NCI-H526 treated with DMSO at 0.1 percent for 48 hours (cell line): ENCODE measurements around the gene EIF3M.

Experiments
- DNase-seq: peaks from one replicate; lab custom pipeline; 2025; lab: John Stamatoyannopoulos, UW

The EIF3M gene

DNA sequence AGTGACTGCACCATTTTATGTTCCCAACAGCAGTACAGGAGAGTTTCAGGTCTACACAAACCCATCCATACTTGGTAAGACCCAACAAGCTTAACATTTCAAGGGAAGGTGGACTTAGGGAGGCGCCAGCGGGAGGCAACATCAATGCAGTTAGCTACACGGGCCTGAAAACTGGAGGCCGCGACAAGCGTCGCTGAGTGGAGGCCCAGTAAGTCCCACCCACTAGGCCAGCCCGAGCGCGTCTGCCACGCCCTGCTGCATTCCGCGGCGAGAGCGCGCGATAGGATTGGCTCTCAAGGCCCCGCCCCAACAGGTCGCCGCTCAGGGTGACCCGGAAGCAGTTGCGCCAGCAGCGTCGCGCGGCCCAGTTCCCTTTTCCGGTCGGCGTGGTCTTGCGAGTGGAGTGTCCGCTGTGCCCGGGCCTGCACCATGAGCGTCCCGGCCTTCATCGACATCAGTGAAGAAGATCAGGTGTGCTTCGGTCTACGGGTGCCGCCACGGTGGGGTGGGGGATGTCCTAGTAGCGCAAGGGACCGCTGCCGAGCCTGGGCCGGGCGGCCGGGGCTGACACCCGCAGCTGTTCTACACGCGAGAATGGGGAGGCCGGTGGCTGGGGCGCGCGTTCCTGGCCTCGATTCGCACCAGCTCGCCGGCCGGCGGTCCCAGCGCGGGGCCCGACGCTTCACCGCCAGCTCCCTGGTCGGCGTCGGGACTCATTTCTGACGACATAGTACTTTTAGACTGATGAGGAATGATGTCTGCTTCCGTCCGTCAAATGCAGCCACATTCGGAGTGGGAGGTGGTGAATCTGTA lies at the start of gene EIF3M:
Gene EIF3M, plus strand, starts transcription at position 373 of the 813 bp plus-strand sequence. Its CDS starts 57 bp downstream, at position 430.
- DNase-seq, result peak; percentile 95

- no peak for DNase-seq
These were observed 44.8 kb upstream of the EIF3M start for GRCh38 chr11:32538804-32539203.

- no peak for DNase-seq
These were observed 33.9 kb upstream of the EIF3M start for GRCh38 chr11:32549611-32550187.

DNA sequence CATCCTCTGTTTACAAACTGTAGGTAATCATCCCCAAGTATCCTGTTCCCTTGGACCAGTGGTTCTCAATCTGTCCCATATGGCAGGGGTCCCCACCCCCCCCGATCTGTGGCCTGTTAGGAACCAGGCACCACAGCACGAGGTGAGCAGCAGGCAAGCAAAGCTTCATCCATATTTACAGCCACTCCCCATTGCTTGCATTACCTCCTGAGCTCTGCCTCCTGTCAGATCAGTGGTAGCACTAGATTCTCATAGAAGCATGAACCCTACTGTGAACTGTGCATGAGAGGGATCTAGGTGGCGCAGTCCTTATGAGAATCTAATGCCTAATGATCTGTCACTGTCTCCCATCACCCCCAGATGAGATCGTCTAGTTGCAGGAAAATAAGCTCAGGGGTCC lies 33.4 kb upstream of the EIF3M start:
- DNase-seq, result no peak

- no peak for DNase-seq
These were observed 28.5 kb upstream of the EIF3M start for GRCh38 chr11:32555091-32555490.

DNA sequence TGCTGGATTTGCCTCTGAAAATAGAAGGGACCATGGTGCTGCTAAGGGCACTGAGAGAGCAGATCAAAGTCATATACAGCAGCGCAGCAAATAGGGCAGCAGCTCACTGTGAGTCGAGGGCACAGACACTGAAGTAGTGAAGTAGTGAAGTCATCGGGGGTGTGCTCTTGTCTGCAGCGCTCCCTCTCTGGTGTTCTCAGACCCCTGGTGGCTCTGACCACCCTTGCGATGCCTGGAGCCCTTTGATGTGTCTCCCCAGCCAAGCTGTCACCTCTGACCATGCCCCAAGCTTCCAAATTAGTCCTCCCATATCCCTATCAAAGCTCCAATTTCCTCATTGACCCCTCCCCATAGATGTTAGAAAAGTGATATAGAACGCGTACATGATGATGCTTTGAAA lies 27.7 kb upstream of the EIF3M start:
- no peak for DNase-seq

- peak; percentile 17 for DNase-seq
These were observed 21.8 kb upstream of the EIF3M start for GRCh38 chr11:32561835-32562234.

DNA sequence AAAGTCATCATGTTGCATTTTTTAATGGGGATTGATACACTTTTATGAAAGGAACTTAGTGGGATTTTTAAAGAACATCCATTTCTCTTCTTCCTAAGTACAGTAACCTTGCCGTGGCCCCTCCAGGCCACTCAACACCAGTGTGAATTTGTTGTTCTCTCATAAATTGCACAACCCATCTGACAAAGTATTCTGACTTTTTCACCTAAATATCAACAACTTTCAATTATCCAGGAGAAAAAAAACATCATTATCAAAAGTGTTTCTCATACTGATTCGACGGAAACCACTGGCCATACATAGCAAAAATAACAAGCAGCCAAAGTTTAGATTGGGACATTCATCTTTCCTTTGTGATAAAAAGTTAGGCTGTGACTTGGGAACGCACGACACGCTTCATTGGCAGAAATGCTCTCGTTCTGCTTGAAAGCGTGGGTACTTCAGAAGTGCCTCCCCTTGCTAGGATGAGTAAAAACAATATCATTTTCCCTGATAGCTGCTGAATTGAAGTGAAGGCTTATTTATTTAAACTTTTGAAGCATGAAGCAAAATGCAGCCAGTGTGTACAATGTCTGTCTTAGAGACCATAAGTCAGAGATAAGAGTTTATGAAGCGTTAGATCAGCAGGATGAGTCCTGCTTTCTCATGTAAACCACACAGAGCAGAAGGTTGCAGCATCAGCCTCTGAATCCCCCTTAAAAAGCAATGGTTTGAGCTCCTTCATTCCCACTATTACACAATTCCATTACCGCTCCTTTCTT lies 20.6 kb upstream of the EIF3M start:
- no peak for DNase-seq

DNA sequence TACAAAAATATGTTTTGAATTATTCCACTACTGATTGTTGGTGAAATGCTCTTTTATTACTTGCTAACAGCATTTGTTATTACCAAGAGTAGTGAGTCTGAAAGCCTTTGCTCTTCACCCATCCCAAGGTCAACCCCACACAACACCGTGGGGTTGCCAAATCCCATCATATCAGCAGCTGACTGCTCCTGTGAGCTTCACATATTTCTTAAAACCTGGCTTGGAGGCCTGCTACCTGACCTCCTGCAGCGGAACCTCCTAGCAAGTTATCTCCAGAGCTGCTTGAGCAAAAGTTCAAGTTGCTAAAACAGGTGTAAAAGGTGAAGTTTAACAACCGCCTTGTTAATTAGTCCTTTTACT lies 20.1 kb upstream of the EIF3M start:
- no peak for DNase-seq

DNA sequence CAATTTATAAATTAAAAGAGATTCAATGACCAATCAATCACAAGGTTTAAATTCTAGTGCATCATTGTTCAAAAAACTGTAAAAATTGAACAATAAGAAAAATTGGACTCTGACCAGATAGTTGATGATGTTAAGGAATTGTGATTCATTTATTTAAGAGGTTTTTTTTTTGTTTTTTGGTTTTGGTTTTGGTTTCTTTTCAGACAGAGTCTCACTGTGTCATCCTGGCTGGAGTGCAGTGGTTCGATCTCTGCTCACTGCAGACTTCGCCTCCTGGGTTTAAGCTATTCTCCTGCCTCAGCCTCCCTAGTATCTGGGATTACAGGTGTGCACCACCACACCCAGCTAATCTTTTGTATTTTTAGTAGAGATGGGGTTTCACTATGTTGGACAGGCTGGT lies 17.1 kb upstream of the EIF3M start:
- no peak for DNase-seq

- no peak for DNase-seq
These were observed 16.5 kb upstream of the EIF3M start for GRCh38 chr11:32567154-32567553.

DNA sequence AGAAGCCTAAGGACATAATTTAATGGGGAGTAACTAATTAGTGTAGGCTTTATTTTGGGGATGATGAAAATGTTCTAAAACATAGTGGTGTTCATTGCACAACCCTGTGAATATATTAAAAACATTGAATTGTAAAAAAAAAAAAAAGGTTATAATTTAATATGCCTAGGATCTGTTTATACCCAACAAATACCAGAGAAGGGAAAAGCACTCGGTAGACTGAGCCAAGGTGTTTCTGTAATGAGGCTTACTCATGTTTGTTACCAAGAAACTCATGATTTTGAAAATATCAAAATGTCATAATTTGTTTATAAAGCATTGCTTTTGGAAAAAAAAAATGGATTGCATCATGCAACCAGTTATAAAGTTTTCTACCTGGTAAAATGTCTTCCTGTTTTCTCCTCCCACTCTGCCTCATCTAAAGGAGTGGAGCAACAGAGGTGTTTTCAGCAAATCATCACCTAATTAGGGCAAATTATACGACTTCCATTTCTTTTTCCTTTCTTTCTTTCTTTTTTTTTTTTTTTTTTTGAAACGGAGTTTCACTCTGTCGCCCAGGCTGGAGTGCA lies 14.2 kb upstream of the EIF3M start:
- no peak for DNase-seq

DNA sequence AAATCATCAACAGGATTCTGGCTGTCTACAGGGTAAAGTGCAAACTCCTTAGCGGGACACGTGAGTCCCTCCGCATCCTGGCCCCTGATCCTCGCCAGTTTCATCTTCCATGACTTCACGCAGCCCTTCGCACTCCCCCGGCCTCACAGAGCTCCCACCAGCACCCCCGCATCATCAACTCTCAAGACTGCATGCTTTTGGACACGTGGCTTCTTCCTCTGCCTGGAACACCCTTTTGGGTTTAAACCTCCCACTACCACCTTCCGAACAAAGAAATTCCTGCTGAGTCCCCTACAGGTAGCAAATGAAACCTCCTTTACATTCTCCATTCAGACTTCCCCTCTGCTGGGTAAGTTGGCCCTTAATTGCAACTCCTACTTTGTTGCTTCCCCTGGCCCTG lies 12.6 kb upstream of the EIF3M start:
- no peak for DNase-seq

DNA sequence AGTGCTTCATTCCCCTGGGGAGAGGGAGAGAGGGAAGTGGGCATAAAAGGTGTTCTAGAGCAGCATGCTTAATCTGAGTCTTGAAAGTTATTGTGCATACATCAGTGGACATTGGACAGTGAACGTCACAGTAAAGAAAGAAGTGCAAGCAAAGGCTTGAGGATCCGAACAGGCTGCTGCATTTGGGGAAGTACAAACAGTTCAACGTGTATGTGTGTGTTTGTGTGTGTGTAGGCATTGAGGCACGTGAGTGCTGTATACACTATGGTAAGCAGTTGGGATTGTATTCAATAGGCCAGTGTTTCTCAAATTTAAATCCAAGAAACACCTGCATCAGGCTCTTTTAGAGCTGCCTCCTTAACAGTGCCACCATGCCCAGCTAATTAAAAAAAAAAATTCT lies 10.4 kb upstream of the EIF3M start:
- DNase-seq, result no peak

DNA sequence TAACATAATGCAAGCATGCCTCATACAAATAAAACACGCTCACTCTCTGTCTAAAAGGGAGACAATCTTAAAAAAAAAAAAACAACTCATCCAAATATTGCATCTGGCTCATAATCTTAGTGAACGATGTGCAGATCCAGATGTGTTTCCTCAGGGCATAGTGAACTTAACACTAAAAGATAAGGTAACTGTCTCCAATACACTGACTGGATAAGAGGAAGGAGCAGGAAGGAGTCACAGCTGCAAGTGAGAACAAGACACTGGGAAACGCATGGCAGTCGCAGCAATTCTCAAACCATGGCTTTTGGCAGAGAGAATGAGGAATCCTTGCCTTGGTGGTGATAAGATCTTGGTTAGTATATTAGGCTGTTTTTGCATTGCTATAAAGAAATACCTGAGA lies 9.2 kb upstream of the EIF3M start:
- no peak for DNase-seq

GRCh38 chr11:32575070-32575469 lies 8.6 kb upstream of the EIF3M start:
- no peak for DNase-seq

DNA sequence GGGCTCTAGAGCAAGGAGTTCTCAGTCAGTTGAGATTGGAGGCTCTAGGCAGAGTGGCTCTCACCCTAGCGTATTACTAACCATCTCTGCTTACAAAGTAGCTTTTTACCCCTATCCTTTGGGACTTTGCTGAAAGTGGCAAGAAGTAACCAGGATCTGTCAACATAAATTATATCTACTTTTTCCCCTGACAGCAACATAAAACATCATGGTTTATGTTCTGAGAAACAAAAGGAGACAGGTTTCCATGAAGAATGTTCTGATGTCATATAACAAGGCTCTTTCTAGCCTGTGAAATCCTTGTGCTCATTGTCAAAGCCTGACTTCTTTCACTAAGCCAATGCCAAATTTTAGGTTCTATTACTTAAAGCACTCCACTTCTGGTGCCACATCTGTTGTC lies 7.2 kb upstream of the EIF3M start:
- no peak for DNase-seq

DNA sequence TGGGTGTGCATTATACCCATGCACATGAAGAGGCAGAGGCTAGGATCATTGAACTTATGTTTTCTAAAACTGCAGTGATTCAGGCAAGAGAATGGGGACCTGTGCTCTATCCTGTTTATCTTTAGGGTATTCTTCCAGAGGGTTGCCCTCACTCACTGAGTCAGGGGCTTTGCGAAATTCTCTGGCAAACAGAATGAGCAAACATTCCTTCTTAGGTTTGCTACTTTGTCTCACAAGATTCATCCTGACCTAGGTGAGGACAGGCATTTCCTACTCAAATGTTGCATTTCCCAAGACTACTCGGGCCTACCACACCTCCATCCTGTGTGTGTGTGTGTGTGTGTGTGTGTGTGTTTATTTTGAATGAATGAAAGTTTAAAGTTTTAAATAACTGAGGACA lies 2.7 kb upstream of the EIF3M start:
- DNase-seq, result no peak

- no peak for DNase-seq
These were observed 2.1 kb upstream of the EIF3M start for GRCh38 chr11:32581556-32581955.

GRCh38 chr11:32584921-32585320 lies 1.3 kb downstream of the EIF3M start:
- DNase-seq, result no peak

GRCh38 chr11:32586576-32587190 lies 3.1 kb downstream of the EIF3M start:
- DNase-seq, result no peak

GRCh38 chr11:32594272-32594671 lies 10.6 kb downstream of the EIF3M start:
- DNase-seq, result no peak
